GM19043 (cell line): ENCODE results near the gene PHLPP1.

Experiments used
- ATAC-seq: cut with Tn5 transposase; IDR thresholded peaks from one replicate; pipeline ENCODE4 v1.9.1; 2021; ENCODE audit warnings: low read depth; ENCODE audit not compliant: unreplicated experiment

PHLPP1 gene

DNA sequence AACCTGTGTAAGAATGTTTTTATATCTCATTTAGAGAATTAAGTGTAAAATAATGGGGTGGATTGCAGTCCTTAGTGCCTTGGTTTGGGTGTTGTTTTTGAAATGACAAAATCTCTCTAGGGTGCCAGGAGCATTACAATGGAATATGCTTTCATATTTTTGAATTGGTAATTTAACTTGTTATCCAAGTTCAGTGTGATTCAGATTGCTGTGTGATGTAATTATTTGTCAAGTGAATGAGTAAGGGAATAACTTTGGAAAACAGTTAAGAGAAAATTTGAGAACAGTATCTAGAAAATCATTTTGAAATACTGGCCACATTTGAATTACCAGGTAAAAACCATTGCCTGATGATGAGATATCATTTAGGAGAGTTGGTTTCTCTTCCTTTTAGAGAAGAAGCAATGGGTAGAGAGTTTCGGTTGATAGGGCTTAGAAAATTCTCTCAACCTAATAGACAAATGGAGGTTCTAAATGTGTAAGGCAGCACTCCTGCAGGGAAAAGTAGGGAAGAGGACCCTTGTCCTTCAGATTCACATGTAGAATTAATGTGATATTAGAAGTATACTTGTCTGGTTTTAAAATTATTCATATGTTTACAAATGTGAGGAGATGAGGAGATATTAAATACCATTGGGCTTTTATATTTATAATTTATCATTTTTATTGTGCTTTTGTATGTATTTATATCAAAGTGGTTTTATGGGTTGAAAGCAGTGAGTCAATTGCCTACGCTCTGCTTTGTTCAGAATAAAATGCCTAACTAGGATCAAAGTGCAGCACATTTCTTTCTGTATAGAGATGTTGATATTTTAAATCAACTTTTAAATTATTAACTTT is 124.8 kb downstream of the PHLPP1 start:
- ATAC-seq = no peak

DNA sequence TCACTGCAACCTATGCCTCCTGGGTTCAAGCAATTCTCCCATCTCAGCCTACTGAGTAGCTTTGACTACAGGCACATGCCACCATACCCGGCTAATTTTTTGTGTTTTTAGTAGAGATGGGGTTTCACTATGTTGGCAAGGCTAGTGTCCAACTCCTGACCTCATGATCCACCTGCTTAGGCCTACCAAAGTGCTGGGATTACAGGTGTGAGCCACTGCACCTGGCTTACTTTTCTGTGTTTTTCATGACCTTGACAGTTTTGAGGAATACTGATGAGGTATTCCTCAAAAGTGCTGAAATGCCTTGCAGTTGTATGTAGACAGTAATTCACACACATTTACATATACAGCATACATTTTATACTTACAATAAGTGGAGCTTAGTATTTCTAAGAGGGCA is 126.1 kb downstream of the PHLPP1 start:
- ATAC-seq = no peak

DNA sequence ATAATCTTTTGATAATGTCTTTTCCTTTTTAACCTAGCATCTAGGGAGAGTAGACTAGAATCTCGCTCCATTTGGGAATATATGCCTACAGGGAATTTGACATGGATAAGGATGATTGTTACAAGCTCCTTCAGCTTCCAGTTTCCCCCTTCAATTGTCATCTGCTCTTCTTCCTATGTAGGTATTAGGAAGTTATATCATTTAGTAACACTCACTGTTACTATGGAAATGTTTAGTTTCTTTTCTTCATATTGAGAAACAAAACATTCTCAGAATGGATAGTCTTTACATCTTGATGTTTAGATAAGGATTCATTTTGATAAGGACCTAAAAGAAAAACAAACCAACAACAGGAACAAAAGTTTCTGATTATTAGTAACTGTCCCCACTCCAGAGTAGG is 127.6 kb downstream of the PHLPP1 start:
- no peak for ATAC-seq

DNA sequence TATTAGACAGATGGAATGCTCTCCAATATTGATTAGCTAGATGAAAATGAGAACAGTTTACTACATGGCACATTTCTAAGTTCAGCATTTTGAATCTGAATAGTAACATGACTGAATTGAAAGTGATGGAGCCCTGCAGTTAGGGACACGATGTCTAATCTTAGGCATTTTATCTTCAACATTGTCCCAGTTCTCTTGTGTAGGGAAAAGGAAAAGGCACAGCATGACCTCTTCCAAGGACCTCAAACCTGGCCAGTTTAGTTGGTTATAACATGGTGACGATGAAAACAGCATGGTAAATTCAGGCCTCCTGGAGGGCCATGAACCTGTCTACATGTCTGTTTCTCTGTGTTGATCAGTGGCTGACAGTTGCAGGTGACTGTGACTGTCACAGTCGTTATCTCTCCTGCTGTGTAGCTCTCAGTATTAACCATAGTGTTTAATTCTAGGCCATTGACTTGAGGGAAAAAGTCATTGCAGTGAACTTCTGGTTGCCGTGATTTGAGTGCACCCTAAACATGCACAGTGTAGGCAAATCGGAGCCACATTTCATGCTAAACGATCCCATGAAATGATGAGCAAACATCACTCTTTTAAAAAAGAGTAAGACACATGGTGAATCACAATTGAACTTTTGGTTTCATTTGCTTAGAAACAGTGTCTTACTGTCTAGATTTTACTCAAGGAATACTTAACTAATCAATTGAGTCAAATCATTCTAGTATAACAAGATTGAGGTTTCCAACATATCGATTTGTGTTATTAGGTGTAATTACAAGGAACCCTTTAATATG is 129.7 kb downstream of the PHLPP1 start:
- ATAC-seq = peak; percentile 67

DNA sequence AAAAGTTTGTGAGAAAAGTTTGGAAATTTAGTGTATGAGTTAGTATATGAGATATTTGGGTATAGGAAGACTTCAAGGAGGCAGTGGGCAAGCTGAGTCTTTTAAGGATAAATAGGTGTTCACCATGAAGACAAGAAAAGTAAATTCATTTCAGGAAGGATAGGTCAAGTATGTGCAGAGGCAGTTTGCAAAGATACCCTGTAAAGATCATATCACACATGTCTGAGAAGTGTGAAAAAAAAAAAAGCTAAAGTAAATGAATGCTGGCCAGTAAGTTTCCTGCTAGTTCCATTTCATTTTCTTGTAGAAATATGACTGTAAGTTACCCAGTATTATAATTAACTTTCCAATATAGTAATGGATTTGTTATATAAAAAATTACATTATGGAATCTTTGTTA is 131.0 kb downstream of the PHLPP1 start:
- ATAC-seq = no peak

DNA sequence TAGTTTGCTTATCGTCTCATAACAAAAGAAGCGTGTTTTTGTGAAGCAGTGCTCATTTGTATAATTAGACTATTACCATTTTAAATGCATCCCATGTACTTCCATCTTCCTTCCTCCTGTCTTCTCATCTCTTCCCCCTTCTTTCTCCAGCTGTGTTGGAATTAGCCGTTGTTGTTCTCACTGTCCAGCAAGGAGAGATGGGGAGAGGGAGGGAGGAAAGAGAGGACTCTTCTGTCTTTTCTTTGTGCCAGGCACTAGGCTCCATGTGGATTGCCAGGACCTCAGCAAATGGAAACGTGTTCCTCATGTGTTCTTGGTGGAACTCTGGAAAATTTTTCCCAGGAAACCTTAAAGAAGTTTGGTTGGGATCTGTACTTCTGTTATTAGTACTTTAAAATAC is 131.7 kb downstream of the PHLPP1 start:
- no peak for ATAC-seq

DNA sequence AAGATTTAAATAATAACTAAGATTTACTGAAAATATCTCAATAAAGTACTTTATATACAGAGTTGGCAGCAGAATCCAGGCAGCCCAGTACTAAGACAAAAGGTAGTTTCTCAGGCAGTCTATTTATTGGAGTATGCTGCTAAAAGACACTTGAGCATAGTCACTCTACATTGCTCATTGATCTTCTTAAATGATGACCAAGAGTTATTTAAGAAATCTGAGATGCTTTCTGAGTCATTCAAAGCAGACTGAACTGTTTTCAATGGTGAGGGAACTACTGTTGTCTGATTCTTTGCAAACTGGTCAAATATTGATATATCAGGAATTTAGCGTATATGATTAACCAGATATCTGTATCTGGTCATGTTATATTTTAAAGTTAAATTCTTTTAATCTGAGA is 133.6 kb downstream of the PHLPP1 start:
- no peak for ATAC-seq

DNA sequence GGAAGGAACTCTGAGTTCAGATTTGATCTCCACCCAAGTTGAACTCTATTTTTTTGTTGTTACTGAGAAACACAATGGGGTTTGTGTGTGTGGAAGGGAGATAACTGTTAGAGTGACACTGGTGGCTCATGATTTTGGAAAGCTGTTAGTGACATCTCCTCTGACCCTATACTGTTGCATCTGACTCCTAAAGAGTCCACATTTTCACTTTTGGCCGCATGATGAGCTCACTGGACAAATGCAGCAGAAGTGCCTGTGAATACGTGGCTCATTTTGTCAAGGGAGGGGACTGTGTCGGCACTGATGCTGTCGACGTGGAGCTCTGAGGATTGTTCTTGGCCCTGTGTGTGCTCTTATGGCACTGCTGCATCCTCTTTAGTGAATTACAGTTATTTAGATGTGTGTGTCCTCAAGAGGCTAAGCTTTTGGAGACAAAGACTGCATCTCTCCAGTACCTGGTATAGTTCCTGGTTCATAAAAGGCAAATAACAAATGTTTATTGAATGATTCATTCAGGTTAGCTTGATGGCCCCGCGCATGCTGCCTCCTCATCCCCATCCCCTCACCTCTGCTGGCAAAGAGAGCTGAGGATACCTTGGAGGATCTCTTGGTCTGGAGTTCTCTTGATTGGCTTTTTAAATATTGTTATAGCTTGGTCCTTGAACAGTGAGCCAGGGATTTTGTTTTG is 135.4 kb downstream of the PHLPP1 start:
- no peak for ATAC-seq

DNA sequence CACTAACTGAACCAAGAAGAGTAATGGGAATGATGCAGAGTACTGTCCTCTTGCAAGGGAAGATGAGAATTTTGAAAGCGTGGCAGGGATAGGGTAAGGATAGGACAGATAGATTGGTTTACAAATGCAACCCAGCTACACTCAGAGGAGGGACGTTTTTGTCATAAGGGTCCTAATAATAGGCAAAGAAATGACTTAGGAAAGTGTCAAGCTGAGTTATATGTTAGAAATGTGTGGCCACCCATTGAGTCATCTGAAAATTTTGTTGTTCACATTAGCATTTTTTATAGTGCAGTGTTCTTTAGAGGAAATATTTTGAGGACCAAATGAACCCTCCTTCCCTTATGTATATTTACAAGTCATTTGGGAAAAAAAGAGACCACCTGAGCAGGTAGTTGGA is 137.5 kb downstream of the PHLPP1 start:
- no peak for ATAC-seq

DNA sequence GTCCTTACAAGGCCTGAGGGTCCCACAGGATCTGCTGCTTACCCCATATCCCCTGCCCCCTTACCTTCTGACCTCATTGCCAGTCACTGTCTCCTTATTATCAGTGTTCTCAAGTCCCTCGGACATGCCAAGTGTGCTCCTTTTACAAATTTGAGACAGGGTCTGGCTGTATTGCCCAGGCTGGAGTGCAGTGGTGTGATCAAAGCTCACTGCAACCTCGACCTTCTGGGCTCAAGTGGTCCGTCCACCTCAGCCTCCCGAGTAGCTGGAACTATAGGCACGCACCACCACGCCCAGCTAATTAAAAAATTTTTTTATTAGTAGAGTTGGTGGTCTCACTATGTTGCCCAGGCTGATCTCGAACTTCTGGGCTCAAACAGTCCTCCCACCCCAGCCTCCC is 141.0 kb downstream of the PHLPP1 start:
- no peak for ATAC-seq

DNA sequence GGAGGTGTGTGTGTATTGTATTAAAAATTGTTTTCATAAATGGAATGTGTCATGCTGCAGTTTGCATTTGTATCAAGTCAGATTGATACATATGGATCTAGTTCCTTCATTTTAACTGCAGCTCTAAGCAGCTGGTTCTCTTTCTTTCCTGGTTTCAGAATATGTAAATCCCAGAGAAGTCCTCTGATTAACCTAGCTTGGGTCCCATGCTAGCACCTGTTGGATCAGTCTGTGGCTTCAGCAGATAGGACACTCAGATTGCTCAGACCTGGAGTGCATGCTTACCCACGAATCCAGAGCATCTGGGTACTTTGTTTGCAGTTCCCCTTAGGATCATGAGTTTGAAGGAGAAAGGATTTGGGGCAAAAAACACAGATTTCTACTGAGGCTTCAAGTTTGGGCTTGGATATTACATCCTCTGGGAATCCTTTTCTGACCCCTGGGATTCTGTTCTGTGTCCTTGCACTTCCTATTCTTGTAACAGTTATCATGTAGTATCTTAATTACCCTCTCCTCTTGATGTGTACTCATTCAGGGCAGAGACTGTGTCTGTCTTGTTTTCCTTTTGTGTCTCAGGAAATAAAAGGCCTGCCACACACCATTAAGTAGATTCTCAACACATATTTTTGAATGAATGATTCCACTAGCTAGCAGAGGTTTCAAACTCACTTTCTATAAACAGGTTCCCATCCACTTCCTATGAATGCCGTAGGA is 142.1 kb downstream of the PHLPP1 start:
- no peak for ATAC-seq

DNA sequence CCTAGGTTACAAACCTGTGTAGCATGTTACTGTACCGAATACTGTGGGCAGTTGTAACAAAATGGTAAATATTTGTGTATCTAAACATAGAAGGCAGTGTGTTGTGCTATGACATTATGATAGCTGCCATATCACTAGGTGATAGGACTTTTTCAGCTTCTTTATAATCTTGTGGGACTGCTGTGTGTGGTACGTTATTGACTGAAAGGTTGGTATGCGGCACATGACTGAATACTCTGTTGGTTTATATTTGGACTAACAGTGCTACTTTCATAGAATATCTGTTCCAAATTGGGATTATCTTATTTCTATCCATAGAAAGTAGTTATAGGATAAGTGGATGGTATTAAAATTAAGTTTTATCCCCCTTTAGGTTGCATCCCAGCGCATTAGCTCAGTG is 144.7 kb downstream of the PHLPP1 start:
- no peak for ATAC-seq

DNA sequence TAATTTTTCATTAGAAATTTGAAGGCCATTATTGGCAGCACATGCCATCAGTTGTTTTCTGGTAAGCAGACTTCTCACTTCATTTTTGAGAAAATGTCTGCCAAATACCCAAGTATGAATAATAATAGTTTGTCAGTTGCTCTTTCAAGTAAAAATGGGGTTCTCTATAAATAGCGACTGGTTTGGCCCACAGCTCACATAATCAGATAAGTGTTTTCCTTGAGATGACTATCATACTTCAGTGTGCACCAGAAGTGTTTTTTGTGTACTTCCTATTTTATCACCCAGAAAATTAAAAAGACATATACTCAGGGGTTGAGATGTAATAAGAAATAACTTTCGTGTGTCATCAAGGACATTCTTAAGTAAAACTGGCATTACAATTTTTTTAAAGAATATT is 147.1 kb downstream of the PHLPP1 start:
- no peak for ATAC-seq

DNA sequence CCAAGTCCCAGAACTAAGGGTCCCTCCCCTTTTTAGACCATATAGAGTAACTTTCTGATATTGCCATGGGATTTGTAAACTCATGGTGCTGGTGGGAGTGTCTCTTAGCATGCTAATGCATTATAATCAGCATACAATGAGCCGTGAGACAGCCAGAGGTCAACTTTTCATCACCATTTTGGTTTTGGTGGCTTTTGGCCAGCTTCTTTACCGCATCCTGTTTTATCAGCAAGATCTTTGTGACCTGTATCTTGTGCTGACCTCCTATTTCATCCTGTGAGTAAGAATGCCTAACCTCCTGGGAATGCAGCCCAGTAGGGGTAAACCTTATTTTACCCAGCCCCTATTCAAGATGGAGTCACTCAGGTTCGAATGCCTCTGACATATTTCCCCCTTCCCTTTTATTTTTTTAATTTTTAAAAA is 148.2 kb downstream of the PHLPP1 start:
- ATAC-seq = no peak

DNA sequence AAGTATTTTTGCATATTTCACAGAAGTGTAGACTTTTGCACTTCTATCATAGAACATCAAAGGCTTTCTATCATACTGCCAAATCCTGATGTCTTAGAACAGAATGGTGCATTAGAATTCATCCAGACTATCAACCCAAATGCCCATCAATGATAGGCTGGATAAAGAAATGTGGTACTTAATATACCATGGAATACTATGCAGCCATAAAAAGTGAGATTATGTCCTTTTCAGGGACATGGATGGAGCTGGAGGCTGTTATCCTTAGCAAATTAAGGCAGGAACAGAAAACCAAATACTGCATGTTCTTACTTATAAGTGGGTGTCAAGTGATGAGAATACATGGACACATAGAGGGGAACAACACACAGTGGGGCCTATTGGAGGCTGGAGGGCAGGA is 150.2 kb downstream of the PHLPP1 start:
- ATAC-seq = no peak

DNA sequence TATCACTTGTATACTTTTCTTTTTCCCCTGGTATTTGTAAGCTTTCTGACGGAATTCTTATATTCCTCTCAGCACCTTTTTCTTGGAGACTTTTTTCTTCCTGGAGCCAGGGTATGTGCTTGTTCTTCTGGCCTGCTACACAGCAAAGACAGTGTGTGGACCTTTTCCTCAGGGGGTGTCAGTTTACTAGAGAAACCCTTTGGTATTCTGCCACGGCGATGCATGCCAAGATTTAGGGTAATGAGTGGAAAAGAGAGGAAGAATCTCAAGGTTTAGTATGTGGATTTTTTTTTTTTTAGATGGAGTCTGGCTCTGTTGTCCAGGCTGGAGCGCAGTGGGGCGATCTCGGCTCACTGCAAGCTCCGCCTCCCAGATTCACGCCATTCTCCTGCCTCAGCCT is 152.2 kb downstream of the PHLPP1 start:
- no peak for ATAC-seq

DNA sequence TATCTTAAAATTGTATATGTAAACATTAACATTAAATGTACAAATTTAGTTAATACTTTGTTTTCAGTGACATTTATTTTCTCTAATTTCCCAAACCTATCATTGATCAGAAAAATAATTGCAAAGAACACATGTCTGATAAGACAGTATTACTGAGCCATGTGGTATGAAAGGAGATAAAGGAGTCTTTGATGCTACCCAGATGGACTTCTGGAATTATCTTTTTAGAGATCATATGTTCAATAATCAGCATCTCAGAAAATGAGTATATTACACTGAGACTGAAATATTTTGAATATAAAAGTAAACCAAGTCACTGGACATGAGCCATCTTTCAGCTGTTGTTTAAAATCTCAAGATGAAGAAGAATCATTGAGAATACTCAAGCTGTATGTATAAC is 153.3 kb downstream of the PHLPP1 start:
- ATAC-seq = no peak

DNA sequence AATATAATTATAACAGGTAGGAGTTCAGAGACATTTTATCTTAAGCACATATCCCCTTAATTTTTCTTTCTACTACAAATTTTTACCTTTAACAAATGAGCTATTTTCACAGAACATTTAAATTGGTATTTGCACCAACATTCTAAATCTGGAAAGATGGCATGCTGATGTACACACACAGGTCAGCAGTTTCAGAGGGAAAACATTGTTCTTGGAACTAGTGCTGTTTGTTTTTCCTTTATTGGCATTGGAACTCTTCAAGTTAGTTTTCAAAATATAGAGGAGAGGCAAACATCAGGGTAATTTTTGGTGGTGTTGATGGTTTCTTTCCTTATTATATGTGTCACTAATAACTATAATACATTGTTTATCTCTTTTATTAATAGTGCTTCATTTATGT is 155.3 kb downstream of the PHLPP1 start:
- ATAC-seq = no peak

DNA sequence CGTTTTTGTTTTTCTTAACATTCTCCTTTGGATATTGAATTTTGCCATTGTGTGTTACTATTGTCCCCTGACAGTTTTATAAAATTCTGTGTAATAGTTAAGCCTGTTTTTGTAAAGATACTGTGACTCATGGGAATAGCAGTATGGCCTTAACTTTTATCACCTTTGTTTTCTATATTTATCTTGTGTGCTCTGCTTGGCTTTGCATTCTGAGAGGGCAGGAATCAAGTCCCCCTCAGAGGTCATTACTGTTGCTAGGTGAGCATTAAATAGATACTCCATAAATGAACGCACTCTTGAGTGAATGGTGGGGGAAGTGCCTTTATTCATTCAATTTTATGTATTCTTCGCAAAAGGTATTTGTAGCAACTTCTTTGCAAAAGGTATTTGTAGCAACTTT is 160.0 kb downstream of the PHLPP1 start:
- ATAC-seq = no peak

DNA sequence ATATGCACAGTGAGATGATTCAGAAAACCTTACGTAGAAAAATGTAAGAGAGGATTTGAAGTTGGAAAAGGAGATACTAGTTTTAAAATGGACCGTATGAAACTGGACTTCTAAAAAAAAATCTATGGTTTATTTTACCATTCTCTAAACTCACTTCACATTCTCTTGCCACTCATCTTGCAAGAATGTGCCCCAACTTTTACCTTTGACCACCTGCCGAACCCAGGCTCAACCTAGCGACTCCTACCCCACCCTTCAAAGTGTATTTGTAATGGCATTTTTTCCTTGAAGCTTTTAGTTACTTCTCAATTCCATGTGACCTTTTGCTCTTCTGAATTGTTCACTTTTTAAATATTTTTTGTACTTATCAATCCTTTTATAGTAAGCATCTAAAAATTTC is 160.8 kb downstream of the PHLPP1 start:
- ATAC-seq = no peak

DNA sequence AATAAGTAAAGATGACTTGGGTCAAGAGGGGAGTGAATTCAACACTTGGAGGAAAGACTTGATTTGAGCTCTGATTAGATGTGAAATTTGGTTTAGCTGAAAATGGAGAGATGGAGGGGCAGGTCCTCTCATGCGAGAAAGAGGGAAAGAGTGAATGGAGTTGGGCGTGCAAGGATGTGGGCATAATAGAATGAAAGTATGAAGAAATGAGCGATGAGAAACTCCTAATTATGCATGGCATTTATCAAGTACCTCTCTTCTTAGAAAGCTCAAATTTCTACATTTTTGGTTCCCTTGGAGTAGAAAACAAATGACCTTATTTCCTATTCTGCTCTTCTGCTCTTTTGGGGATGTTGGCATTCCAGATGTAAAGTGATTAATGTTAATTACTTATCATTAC is 161.5 kb downstream of the PHLPP1 start:
- ATAC-seq = no peak
